ENCODE measurements around the gene CPB2.
A peak's percentile ranks its signal among the peaks of the same experiment; 100 is the strongest.

Gene CPB2

GRCh38 chr13:46063292-46063691, 41.5 kb downstream of the CPB2 start:
- H3K4me3 ChIP-seq (ENCODE audit: low read length): no peak overlapping the region
- H3K9me3 ChIP-seq (ENCODE audit: control insufficient read depth, low read length): no peaks in the 10 kb centered on the region
- no peak overlapping the region for H3K9ac ChIP-seq (ENCODE audit: low read length)
- H3K36me3 ChIP-seq (ENCODE audit: control insufficient read depth, insufficient read depth, low read length, severe bottlenecking): no peaks in the 10 kb centered on the region
- no peaks in the 10 kb centered on the region for H3K27me3 ChIP-seq (replicated peaks; ENCODE audit: control insufficient read depth, insufficient read depth, low read length)
- no peak for DNase-seq (ENCODE audit: low read depth)
- H3K4me1 ChIP-seq (ENCODE audit: control insufficient read depth, insufficient read depth, low read length): peaks cover 6% of the 10 kb centered on the region

- Histone ChIP-seq H3K9ac (ENCODE audit: low read length) (no peak overlapping the region), H3K4me3 (ENCODE audit: low read length) (no peak overlapping the region), H3K36me3 (ENCODE audit: control insufficient read depth, insufficient read depth, low read length, severe bottlenecking) (no peaks in the 10 kb centered on the region), H3K27me3 (replicated peaks; ENCODE audit: control insufficient read depth, insufficient read depth, low read length) (no peaks in the 10 kb centered on the region), H3K4me1 (ENCODE audit: control insufficient read depth, insufficient read depth, low read length) (peaks cover 6% of the 10 kb centered on the region), H3K9me3 (ENCODE audit: control insufficient read depth, low read length) (no peaks in the 10 kb centered on the region)
- no peak for DNase-seq (ENCODE audit: low read depth)
Measured at GRCh38 chr13:46062185-46062584, 42.6 kb downstream of the CPB2 start.

DNA sequence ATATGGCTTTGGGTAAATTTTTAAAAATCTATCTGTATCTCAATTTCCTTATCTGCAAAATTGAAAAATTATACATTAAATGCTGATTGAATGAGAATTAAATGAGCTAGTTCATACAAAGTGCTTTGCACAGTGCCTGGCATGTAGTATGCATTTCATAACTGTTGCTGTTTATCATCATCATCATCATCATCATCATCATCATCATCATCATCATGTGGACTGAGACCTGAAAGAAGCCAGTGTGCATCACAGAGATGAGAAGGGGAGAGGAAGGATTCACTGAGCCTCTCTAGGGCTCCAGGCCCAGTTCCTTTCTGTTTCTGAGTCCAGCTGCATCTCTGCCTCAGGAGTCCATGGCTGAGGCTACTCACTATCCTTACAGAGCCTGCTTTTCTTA, 45.4 kb downstream of the CPB2 start:
- Histone ChIP-seq H3K4me1 (ENCODE audit: control insufficient read depth, insufficient read depth, low read length) (no peaks in the 10 kb centered on the region), H3K9me3 (ENCODE audit: control insufficient read depth, low read length) (no peaks in the 10 kb centered on the region)

DNA sequence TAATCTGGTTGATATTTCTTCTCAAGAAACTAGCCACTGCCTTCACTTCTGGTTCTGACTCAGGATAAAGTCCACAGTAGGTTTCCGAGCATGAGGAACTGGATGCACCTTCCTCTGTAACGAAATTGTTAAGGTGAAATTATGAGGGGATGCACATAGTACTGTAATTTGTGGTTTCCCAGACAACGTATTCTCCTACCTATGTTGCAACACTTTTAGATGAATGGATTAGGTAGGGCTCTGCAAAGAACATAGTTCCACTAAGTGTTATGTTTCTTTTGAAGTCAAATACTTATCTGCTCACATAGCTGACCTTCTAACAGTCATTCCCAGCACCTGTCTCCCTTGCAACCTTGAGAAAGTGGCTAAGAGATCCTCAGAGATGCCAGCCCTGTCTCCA, 46.6 kb downstream of the CPB2 start:
- Histone ChIP-seq H3K9me3 (ENCODE audit: control insufficient read depth, low read length) (no peaks in the 10 kb centered on the region), H3K4me1 (ENCODE audit: control insufficient read depth, insufficient read depth, low read length) (peaks cover 5% of the 10 kb centered on the region)

More for the DNA sequence above, 45.4 kb downstream of the CPB2 start:
- H3K36me3 ChIP-seq (ENCODE audit: control insufficient read depth, insufficient read depth, low read length, severe bottlenecking): no peaks in the 10 kb centered on the region
- no peak overlapping the region for H3K4me3 ChIP-seq (ENCODE audit: low read length)
- no peak overlapping the region for H3K9ac ChIP-seq (ENCODE audit: low read length)
- DNase-seq (ENCODE audit: low read depth): no peak
- no peaks in the 10 kb centered on the region for H3K27me3 ChIP-seq (replicated peaks; ENCODE audit: control insufficient read depth, insufficient read depth, low read length)

DNA sequence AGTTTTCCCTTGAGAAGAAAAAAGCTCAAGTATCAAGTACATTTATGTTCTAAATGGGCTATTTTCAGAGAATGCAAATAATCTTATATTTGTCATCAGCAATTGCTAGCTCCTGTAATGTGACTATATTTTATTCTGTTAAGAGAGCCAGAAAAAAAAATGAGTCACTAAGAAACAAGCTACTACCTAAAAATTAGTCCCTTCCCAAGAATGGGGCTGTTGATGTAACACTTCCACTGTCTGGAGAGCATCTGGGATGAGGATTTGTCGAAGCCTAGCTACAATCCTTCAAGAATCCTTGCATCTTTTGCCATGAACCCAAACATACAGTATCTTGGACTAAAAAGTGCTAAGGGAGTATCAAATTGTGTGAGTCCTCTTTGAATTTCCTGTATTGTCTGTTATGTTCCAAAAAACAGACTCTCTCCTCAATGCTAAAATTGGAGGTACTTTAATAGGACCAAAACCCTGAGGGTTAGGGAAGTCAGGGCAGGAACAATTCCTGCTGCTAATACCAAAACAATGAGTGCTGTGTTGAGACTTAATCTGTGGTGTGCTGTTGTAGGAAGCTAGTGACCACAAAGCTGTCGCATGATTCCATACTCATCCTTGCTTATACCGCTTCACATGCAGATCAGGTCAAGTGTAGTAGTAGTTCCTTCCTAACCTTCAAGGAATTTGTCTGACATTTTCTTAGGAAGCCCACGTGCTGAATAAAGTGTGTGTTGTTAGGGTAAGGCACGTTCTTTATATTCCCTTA, 47.4 kb downstream of the CPB2 start:
- Histone ChIP-seq H3K4me3 (ENCODE audit: low read length) (no peak overlapping the region), H3K27me3 (replicated peaks; ENCODE audit: control insufficient read depth, insufficient read depth, low read length) (no peaks in the 10 kb centered on the region), H3K36me3 (ENCODE audit: control insufficient read depth, insufficient read depth, low read length, severe bottlenecking) (no peaks in the 10 kb centered on the region), H3K9ac (ENCODE audit: low read length) (no peak overlapping the region), H3K4me1 (ENCODE audit: control insufficient read depth, insufficient read depth, low read length) (peaks cover 5% of the 10 kb centered on the region), H3K9me3 (ENCODE audit: control insufficient read depth, low read length) (no peaks in the 10 kb centered on the region)
- no peak for DNase-seq (ENCODE audit: low read depth)

More for the DNA sequence above, 46.6 kb downstream of the CPB2 start:
- no peak overlapping the region for H3K9ac ChIP-seq (ENCODE audit: low read length)
- no peak overlapping the region for H3K4me3 ChIP-seq (ENCODE audit: low read length)
- no peaks in the 10 kb centered on the region for H3K36me3 ChIP-seq (ENCODE audit: control insufficient read depth, insufficient read depth, low read length, severe bottlenecking)
- DNase-seq (ENCODE audit: low read depth): no peak
- H3K27me3 ChIP-seq (replicated peaks; ENCODE audit: control insufficient read depth, insufficient read depth, low read length): no peaks in the 10 kb centered on the region

DNA sequence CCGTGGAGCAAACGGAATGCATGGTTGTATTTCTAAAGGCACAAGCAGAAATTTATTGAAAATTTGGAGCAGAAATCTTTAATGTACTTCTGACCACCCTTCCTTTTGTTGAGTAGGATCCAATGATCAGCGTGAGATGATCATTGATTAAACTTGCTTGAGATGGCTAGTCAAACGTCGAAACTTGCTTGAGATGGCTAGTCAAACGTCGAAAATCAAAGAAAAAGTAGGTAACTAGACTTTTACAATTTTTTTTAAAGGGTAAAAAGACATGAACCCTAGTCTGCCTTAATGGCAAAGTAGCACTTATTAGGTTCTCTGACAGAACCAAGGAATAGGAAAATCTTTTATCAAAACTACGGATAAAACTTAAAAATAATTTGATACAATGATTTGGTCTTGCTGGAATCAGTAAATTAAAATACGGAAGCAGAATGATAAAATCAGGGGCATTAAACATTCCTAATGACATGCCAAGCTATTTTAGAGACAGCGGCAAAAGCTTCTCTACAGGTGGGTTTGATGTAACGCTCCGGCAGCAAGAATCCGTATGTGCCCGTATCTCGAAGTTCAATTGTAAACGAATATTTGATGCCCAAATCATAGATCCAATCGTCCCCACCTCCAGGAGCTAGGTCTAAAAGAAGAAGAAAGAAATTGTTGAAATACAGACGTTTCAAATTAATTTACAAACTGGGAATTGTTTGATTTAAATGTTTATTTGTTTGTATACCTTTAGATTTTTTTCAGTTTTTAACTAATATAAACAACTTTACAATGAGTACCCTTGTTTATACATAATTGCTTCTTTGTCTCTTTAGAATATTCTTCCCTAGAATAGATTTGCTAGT, 51.4 kb downstream of the CPB2 start:
- Histone ChIP-seq H3K9ac (ENCODE audit: low read length) (peak overlapping the region; percentile 94), H3K27me3 (replicated peaks; ENCODE audit: control insufficient read depth, insufficient read depth, low read length) (no peaks in the 10 kb centered on the region), H3K4me3 (ENCODE audit: low read length) (peak overlapping the region; percentile 100), H3K4me1 (ENCODE audit: control insufficient read depth, insufficient read depth, low read length) (peaks cover 25% of the 10 kb centered on the region), H3K9me3 (ENCODE audit: control insufficient read depth, low read length) (no peaks in the 10 kb centered on the region), H3K36me3 (ENCODE audit: control insufficient read depth, insufficient read depth, low read length, severe bottlenecking) (no peaks in the 10 kb centered on the region)
- DNase-seq (ENCODE audit: low read depth): no peak

GRCh38 chr13:46052319-46053161, 52.3 kb downstream of the CPB2 start, which contains the start of gene ZC3H13:
Gene ZC3H13 (minus strand): TSS chr13:46052746. CDS start chr13:46045507, 7,239 bp downstream.
- Histone ChIP-seq H3K4me1 (ENCODE audit: control insufficient read depth, insufficient read depth, low read length) (peaks cover 25% of the 10 kb centered on the region), H3K36me3 (ENCODE audit: control insufficient read depth, insufficient read depth, low read length, severe bottlenecking) (no peaks in the 10 kb centered on the region), H3K9ac (ENCODE audit: low read length) (peak within 1 kb of the TSS; percentile 94), H3K4me3 (ENCODE audit: low read length) (peak within 1 kb of the TSS; percentile 100), H3K9me3 (ENCODE audit: control insufficient read depth, low read length) (no peaks in the 10 kb centered on the region), H3K27me3 (replicated peaks; ENCODE audit: control insufficient read depth, insufficient read depth, low read length) (no peaks in the 10 kb centered on the region)
- DNase-seq (ENCODE audit: low read depth): peak; percentile 98

GRCh38 chr13:46051968-46052318, 52.9 kb downstream of the CPB2 start:
- Histone ChIP-seq H3K9me3 (ENCODE audit: control insufficient read depth, low read length) (no peaks in the 10 kb centered on the region), H3K36me3 (ENCODE audit: control insufficient read depth, insufficient read depth, low read length, severe bottlenecking) (no peaks in the 10 kb centered on the region), H3K4me1 (ENCODE audit: control insufficient read depth, insufficient read depth, low read length) (peaks cover 25% of the 10 kb centered on the region), H3K4me3 (ENCODE audit: low read length) (peak overlapping the region; percentile 100), H3K27me3 (replicated peaks; ENCODE audit: control insufficient read depth, insufficient read depth, low read length) (no peaks in the 10 kb centered on the region), H3K9ac (ENCODE audit: low read length) (peak overlapping the region; percentile 94)
- DNase-seq (ENCODE audit: low read depth): no peak

DNA sequence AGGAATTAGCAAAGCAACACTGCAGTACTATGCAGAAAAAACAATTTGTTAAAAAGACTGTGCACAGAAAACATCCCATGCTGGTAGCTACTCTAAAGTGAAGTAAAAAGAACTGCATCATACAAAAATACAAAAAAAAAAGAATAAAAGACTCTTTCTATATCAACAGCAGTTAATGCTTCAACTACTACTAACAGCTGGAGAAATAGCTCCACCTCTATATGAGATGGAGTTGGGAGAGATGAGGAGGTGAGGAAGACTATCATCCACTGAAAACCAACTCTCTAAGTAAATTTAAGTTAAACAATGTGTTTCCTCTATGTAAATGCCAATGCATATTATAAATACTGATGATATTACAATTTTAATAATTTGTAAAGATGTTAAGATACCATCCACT, 54.1 kb downstream of the CPB2 start:
- peak overlapping the region; percentile 9 for H3K9ac ChIP-seq (ENCODE audit: low read length)
- DNase-seq (ENCODE audit: low read depth): no peak
- peak overlapping the region; percentile 100 for H3K4me3 ChIP-seq (ENCODE audit: low read length)
- H3K27me3 ChIP-seq (replicated peaks; ENCODE audit: control insufficient read depth, insufficient read depth, low read length): no peaks in the 10 kb centered on the region
- H3K9me3 ChIP-seq (ENCODE audit: control insufficient read depth, low read length): no peaks in the 10 kb centered on the region
- no peaks in the 10 kb centered on the region for H3K36me3 ChIP-seq (ENCODE audit: control insufficient read depth, insufficient read depth, low read length, severe bottlenecking)
- H3K4me1 ChIP-seq (ENCODE audit: control insufficient read depth, insufficient read depth, low read length): peaks cover 26% of the 10 kb centered on the region

GRCh38 chr13:46045424-46045823, 59.4 kb downstream of the CPB2 start:
- H3K4me3 ChIP-seq (ENCODE audit: low read length): no peak overlapping the region
- H3K9me3 ChIP-seq (ENCODE audit: control insufficient read depth, low read length): no peaks in the 10 kb centered on the region
- no peak for DNase-seq (ENCODE audit: low read depth)
- H3K9ac ChIP-seq (ENCODE audit: low read length): no peak overlapping the region
- peaks cover 14% of the 10 kb centered on the region for H3K4me1 ChIP-seq (ENCODE audit: control insufficient read depth, insufficient read depth, low read length)
- peaks cover 22% of the 10 kb centered on the region for H3K36me3 ChIP-seq (ENCODE audit: control insufficient read depth, insufficient read depth, low read length, severe bottlenecking)
- no peaks in the 10 kb centered on the region for H3K27me3 ChIP-seq (replicated peaks; ENCODE audit: control insufficient read depth, insufficient read depth, low read length)

DNA sequence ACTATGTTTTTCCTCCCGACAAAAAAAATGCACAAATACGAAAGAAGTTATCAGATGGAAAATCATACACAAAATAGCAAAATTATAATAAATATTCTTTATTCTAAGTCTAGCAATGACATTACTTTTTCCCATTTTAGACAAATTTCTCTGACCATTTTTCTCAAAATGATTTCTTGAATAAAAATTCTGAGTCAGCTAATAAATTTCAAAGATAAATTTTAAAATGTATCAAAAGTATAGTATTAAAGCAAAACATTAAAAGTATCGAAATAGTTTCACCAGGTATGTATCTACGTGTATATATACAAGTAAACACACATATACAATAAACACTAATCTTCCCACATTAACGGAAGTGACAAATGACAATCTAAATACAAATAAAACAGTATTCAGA, 61.2 kb downstream of the CPB2 start:
- H3K36me3 ChIP-seq (ENCODE audit: control insufficient read depth, insufficient read depth, low read length, severe bottlenecking): peaks cover 25% of the 10 kb centered on the region
- no peak overlapping the region for H3K4me3 ChIP-seq (ENCODE audit: low read length)
- no peak overlapping the region for H3K9ac ChIP-seq (ENCODE audit: low read length)
- no peaks in the 10 kb centered on the region for H3K27me3 ChIP-seq (replicated peaks; ENCODE audit: control insufficient read depth, insufficient read depth, low read length)
- H3K4me1 ChIP-seq (ENCODE audit: control insufficient read depth, insufficient read depth, low read length): peaks cover 7% of the 10 kb centered on the region
- H3K9me3 ChIP-seq (ENCODE audit: control insufficient read depth, low read length): no peaks in the 10 kb centered on the region
- DNase-seq (ENCODE audit: low read depth): no peak

Data from adipocyte (in vitro differentiated cells).